Smooth muscle cell (in vitro differentiated cells): ENCODE measurements around the gene KRTAP9-3. TPM values are rescaled to one million over a fixed set of nuclear protein-coding genes. Genes with fewer than 3 reads are reported as not detected.
"Not testable (repeated sequence)": the region's sequence is repeated elsewhere in the genome, so short reads cannot be mapped to it uniquely, and the experiment has no call there.

Source experiments
- DNase-seq: peaks from one replicate; lab custom pipeline; 2025; ENCODE audit not compliant: unreplicated experiment; lab: John Stamatoyannopoulos, UW
- H2AFZ ChIP-seq: fragments of 200-600 bp; sonication (generic); 2 replicates; pipeline ENCODE4 v1.6.0; 2016; ENCODE audit warnings: antibody characterized with exemption, low read depth, mild to moderate bottlenecking
- H3F3A ChIP-seq: fragments of 200-600 bp; sonication (generic); 2 replicates; pipeline ENCODE4 v1.6.0; 2017; ENCODE audit warnings: antibody characterized with exemption, low read depth
- H3K27ac ChIP-seq: fragments of 200-600 bp; sonication (generic); 2 replicates; pipeline ENCODE4 v1.5.1; 2016; ENCODE audit warnings: low read depth, mild to moderate bottlenecking
- H3K27me3 ChIP-seq: fragments of 200-600 bp; sonication (generic); 2 replicates; pipeline ENCODE4 v1.6.1; 2016; ENCODE audit warnings: low read depth, mild to moderate bottlenecking
- H3K36me3 ChIP-seq: fragments of 200-600 bp; sonication (generic); 2 replicates; pipeline ENCODE4 v1.5.1; 2016; ENCODE audit warnings: low read depth
- H3K4me1 ChIP-seq: fragments of 200-600 bp; sonication (generic); 2 replicates; pipeline ENCODE4 v1.5.1; 2016; ENCODE audit warnings: low read depth
- H3K4me2 ChIP-seq: fragments of 200-600 bp; sonication (generic); 2 replicates; pipeline ENCODE4 v1.6.0; 2016; ENCODE audit warnings: mild to moderate bottlenecking
- H3K4me3 ChIP-seq: fragments of 200-600 bp; sonication (generic); 2 replicates; pipeline ENCODE4 v1.5.1; 2016; ENCODE audit warnings: mild to moderate bottlenecking
- H3K79me2 ChIP-seq: fragments of 200-600 bp; sonication (generic); 2 replicates; pipeline ENCODE4 v1.6.0; 2016; ENCODE audit warnings: low read depth, mild to moderate bottlenecking
- H3K9ac ChIP-seq: fragments of 200-600 bp; sonication (generic); 2 replicates; pipeline ENCODE4 v1.6.0; 2016; ENCODE audit warnings: low read depth
- H3K9me3 ChIP-seq: fragments of 200-600 bp; sonication (generic); replicated peaks from 2 replicates; pipeline ENCODE4 v1.5.1; 2016; ENCODE audit warnings: low read depth
- H4K20me1 ChIP-seq: fragments of 200-600 bp; sonication (generic); 2 replicates; pipeline ENCODE4 v1.6.0; 2016; ENCODE audit warnings: low read depth
- CTCF ChIP-seq: fragments of 200-600 bp; sonication (generic); IDR thresholded peaks from 2 replicates; pipeline ENCODE4 v1.5.1; 2017; ENCODE audit warnings: borderline replicate concordance, mild to moderate bottlenecking, antibody characterized with exemption; ENCODE audit not compliant: insufficient read depth, poor library complexity, severe bottlenecking
- WGBS: methylation state at CpG from one replicate; pipeline ENCODE4 v1.1.7; 2016; ENCODE audit warnings: low lambda C conversion rate; 5-methylcytosine and 5-hydroxymethylcytosine counted together
- polyA plus RNA-seq: library from polyadenylated mRNA; unstranded; fragments of >200 nt; fragmentation: Nextera tagmentation; extraction: Ambion mirVana; gene quantifications from 2 replicates; pipeline ENCODE4 v1.2.1, GENCODE V29; 2016
- total RNA-seq: library from RNA; depleted of rRNA; stranded (reverse); fragments of >200 nt; gene quantifications from 2 replicates; pipeline ENCODE4 v1.2.3, GENCODE V29; 2014

KRTAP9-3 gene
- total and polyA plus RNA-seq, 2 experiments from 2014 or later, result not detected

- 81% methylated on average over 2 of the region's 2 CpGs for WGBS
- H3K4me3 ChIP-seq, result no peak within 1 kb of the TSS
- TF ChIP-seq CTCF, result no peak
- H3K4me2 ChIP-seq, result no peak within 1 kb of the TSS
- H3K27ac ChIP-seq, result no peak within 1 kb of the TSS
- H3K36me3 ChIP-seq, result no peaks in the 10 kb centered on the region
- DNase-seq, result no peak
- no peak within 1 kb of the TSS for H2AFZ ChIP-seq
- no peaks in the 10 kb centered on the region for H3F3A ChIP-seq
- peaks cover 24% of the 10 kb centered on the region for H3K27me3 ChIP-seq
- H3K79me2 ChIP-seq, result no peaks in the 10 kb centered on the region
- H3K9me3 ChIP-seq, result no peaks in the 10 kb centered on the region
- H4K20me1 ChIP-seq, result no peaks in the 10 kb centered on the region
- no peak within 1 kb of the TSS for H3K9ac ChIP-seq
- H3K4me1 ChIP-seq, result no peaks in the 10 kb centered on the region
Observed at GRCh38 chr17:41265078-41265477, 32.8 kb downstream of the KRTAP9-3 start, which contains the start of gene KRTAP9-6. TSS of gene KRTAP9-6 (plus strand) at chr17:41265378. CDS start at chr17:41265378, 0 bp downstream.

- H4K20me1 ChIP-seq, result no peaks in the 10 kb centered on the region
- no peak for TF ChIP-seq CTCF
- H3K4me2 ChIP-seq, result no peak overlapping the region
- H3K4me3 ChIP-seq, result no peak overlapping the region
- DNase-seq, result no peak
- H3K9me3 ChIP-seq, result no peaks in the 10 kb centered on the region
- H3K9ac ChIP-seq, result no peak overlapping the region
- H3K27me3 ChIP-seq, result peaks cover 19% of the 10 kb centered on the region
- H3F3A ChIP-seq, result no peaks in the 10 kb centered on the region
- H2AFZ ChIP-seq, result no peak overlapping the region
- no CpG with 5 or more reads among the region's 3 CpGs for WGBS
- H3K4me1 ChIP-seq, result no peaks in the 10 kb centered on the region
- no peak overlapping the region for H3K27ac ChIP-seq
- H3K36me3 ChIP-seq, result no peaks in the 10 kb centered on the region
- no peaks in the 10 kb centered on the region for H3K79me2 ChIP-seq
Observed at GRCh38 chr17:41267711-41268110, 35.5 kb downstream of the KRTAP9-3 start.

GRCh38 chr17:41271323-41271722 lies 39.1 kb downstream of the KRTAP9-3 start:
- not testable (repeated sequence) for H3F3A ChIP-seq, H3K79me2 ChIP-seq, DNase-seq, H3K27me3 ChIP-seq, H3K27ac ChIP-seq, H2AFZ ChIP-seq, H3K4me3 ChIP-seq, H3K4me2 ChIP-seq, H3K9ac ChIP-seq, H3K9me3 ChIP-seq, H3K4me1 ChIP-seq, H3K36me3 ChIP-seq, H4K20me1 ChIP-seq
- no CpG with 5 or more reads among the region's 1 CpG for WGBS

- H3K4me3 ChIP-seq, result no peak overlapping the region
- no peak overlapping the region for H2AFZ ChIP-seq
- H4K20me1 ChIP-seq, result no peaks in the 10 kb centered on the region
- no peaks in the 10 kb centered on the region for H3K4me1 ChIP-seq
- H3K9me3 ChIP-seq, result no peaks in the 10 kb centered on the region
- H3K27ac ChIP-seq, result no peak overlapping the region
- peaks cover 7% of the 10 kb centered on the region for H3K27me3 ChIP-seq
- no peak for TF ChIP-seq CTCF
- H3K4me2 ChIP-seq, result no peak overlapping the region
- no peak overlapping the region for H3K9ac ChIP-seq
- no peak for DNase-seq
- WGBS, result no CpG with 5 or more reads among the region's 1 CpG
- H3K79me2 ChIP-seq, result no peaks in the 10 kb centered on the region
- no peaks in the 10 kb centered on the region for H3F3A ChIP-seq
- H3K36me3 ChIP-seq, result no peaks in the 10 kb centered on the region
Observed at GRCh38 chr17:41271858-41272257, 39.6 kb downstream of the KRTAP9-3 start.

- not testable (repeated sequence) for H3K27ac ChIP-seq, H3K4me1 ChIP-seq, H3K4me3 ChIP-seq, H2AFZ ChIP-seq, H4K20me1 ChIP-seq, H3K36me3 ChIP-seq, H3K27me3 ChIP-seq, H3K79me2 ChIP-seq, H3F3A ChIP-seq, H3K9me3 ChIP-seq, DNase-seq, H3K4me2 ChIP-seq, H3K9ac ChIP-seq
- 80% methylated on average over 3 of the region's 3 CpGs for WGBS
Observed at GRCh38 chr17:41275648-41276190, 43.5 kb downstream of the KRTAP9-3 start, which contains the start of gene KRTAP9-7. TSS of gene KRTAP9-7 (plus strand) at chr17:41275698. CDS start at chr17:41275698, 0 bp downstream.
